ENCODE data around the gene CTXND1.

GRCh38 chr15:80160570-80161156, 91.3 kb downstream of the CTXND1 start:
- TF ChIP-seq POLR2A (IDR thresholded peaks at IDR 0.05; ENCODE audit: low read depth, low read length) (peak; percentile 31; the same call in 1 of the 2 replicates), POLR2AphosphoS5 (IDR thresholded peaks at IDR 0.05; ENCODE audit: low read depth, low read length) (0 out of 2 replicates have a peak, but pooled peaks have one; percentile 35), TAF1 (IDR thresholded peaks at IDR 0.05; ENCODE audit: borderline replicate concordance, low read depth, low read length) (no peak)

Measured in GM12892 (cell line).